Stimulated activated naive CD8-positive, alpha-beta T cell treated with anti-CD3 and anti-CD28 coated beads, Interleukin-15, Interleukin-2, amounts not matched to agents 100 ng/mL and 50 ng/mL, for 24 hours (primary cell): ENCODE results near the gene SLC25A17.
"Not testable (repeated sequence)": the region's sequence is repeated elsewhere in the genome, so short reads cannot be mapped to it uniquely, and the experiment has no call there.

Source experiments
- H3K27ac Mint-ChIP-seq: one replicate; pipeline ENCODE4 v1.8.0; 2021; ENCODE audit warnings: mild to moderate bottlenecking, mixed read lengths
- H3K27me3 Mint-ChIP-seq: one replicate; pipeline ENCODE4 v1.8.0; 2021; ENCODE audit warnings: mixed read lengths
- H3K36me3 Mint-ChIP-seq: one replicate; pipeline ENCODE4 v1.8.0; 2021; ENCODE audit warnings: low read depth, mixed read lengths
- H3K4me1 Mint-ChIP-seq: one replicate; pipeline ENCODE4 v1.8.0; 2021; ENCODE audit warnings: low read depth, mixed read lengths
- H3K4me3 Mint-ChIP-seq: one replicate; pipeline ENCODE4 v1.8.0; 2021; ENCODE audit warnings: mild to moderate bottlenecking, mixed read lengths
- H3K9me3 Mint-ChIP-seq: one replicate; pipeline ENCODE4 v1.8.0; 2021; ENCODE audit warnings: mixed read lengths

Gene SLC25A17

GRCh38 chr22:40834619-40835018 lies 15.5 kb upstream of the SLC25A17 start:
- no peaks in the 10 kb centered on the region for H3K9me3 Mint-ChIP-seq
- no peak overlapping the region for H3K27ac Mint-ChIP-seq
- no peaks in the 10 kb centered on the region for H3K27me3 Mint-ChIP-seq
- H3K36me3 Mint-ChIP-seq: peaks cover 71% of the 10 kb centered on the region
- no peaks in the 10 kb centered on the region for H3K4me1 Mint-ChIP-seq
- no peak overlapping the region for H3K4me3 Mint-ChIP-seq

DNA sequence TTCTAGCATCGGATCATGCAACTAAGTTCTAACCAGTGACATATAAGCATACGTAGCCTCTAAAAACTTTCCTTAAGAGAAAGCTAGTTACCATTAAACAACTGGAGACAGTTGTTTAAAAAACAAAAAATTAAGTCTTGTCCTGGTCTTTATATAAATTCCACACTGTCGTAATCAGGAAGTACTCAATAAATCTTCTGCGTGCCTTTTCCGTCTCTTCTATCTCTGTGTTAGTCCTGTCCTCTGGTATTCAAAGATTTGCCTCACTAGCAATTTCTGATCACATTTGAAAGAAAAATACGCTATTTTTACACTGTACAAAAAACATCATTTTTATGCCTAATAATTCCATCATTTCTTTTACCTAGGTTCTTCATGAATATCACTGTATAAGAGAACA lies 10.0 kb upstream of the SLC25A17 start:
- Mint-ChIP-seq H3K36me3 (peaks cover 58% of the 10 kb centered on the region), H3K4me3 (no peak overlapping the region), H3K4me1 (no peaks in the 10 kb centered on the region), H3K9me3 (no peaks in the 10 kb centered on the region), H3K27me3 (no peaks in the 10 kb centered on the region), H3K27ac (no peak overlapping the region)

GRCh38 chr22:40826984-40827741 lies 8.0 kb upstream of the SLC25A17 start:
- Mint-ChIP-seq H3K4me3 (no peak overlapping the region), H3K27ac (no peak overlapping the region), H3K9me3 (no peaks in the 10 kb centered on the region), H3K27me3 (no peaks in the 10 kb centered on the region), H3K36me3 (peaks cover 61% of the 10 kb centered on the region), H3K4me1 (no peaks in the 10 kb centered on the region)

DNA sequence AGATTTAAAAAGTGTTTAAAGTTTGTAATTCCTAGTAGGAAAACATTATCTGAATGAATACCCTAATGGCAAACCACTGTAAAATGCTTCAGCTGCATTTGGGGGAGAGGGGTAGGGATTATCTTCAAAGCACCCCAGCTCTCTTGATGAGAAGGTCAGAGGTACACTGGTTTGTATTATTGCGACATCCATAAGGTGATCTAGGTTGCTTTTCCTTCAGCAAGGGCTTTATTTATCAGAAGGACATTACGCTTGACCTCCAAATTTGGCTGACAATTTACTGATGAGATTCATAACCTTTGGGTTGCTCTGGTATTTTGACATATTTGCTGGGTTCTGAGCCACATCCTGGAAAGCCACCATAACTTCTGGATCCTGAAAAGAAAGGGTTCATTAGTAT lies 7.1 kb upstream of the SLC25A17 start:
- peaks cover 55% of the 10 kb centered on the region for H3K36me3 Mint-ChIP-seq
- not testable (repeated sequence) for H3K4me3 Mint-ChIP-seq, H3K27me3 Mint-ChIP-seq, H3K9me3 Mint-ChIP-seq, H3K4me1 Mint-ChIP-seq, H3K27ac Mint-ChIP-seq

- no peaks in the 10 kb centered on the region for H3K9me3 Mint-ChIP-seq
- H3K27ac Mint-ChIP-seq: no peak overlapping the region
- peaks cover 11% of the 10 kb centered on the region for H3K4me1 Mint-ChIP-seq
- no peak overlapping the region for H3K4me3 Mint-ChIP-seq
- no peaks in the 10 kb centered on the region for H3K27me3 Mint-ChIP-seq
- peaks cover 33% of the 10 kb centered on the region for H3K36me3 Mint-ChIP-seq
Observed at GRCh38 chr22:40823426-40823825, 4.3 kb upstream of the SLC25A17 start.

DNA sequence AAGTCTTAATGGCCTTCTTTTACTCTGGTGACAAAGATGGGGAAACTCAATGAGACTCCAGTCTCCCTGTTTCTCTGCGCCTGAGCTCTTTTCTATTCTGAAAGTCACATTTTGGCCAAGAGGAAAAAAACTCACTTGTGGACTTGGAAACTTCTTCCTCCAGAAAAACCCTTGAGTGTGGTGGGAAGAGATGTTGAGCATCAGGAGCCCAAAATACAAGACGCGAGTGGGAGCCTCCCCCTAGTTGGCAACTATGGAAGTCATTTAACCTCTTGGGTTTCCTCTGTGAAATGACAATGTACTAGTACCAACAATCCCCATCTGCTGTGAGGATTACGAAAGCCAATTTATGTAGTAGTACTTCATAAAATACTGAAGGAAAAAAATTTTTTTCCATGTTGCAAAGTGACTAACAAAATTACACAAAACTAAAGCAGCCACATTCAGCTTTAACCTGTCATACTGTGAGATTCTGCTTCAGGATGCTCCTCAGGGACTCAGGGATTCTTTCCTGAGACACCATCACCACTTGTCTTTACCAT lies 524 bp upstream of the SLC25A17 start:
- Mint-ChIP-seq H3K27ac (peak overlapping the region; percentile 16), H3K27me3 (no peaks in the 10 kb centered on the region), H3K4me1 (peaks cover 34% of the 10 kb centered on the region), H3K4me3 (peak overlapping the region; percentile 88), H3K36me3 (peaks cover 34% of the 10 kb centered on the region), H3K9me3 (no peaks in the 10 kb centered on the region)

DNA sequence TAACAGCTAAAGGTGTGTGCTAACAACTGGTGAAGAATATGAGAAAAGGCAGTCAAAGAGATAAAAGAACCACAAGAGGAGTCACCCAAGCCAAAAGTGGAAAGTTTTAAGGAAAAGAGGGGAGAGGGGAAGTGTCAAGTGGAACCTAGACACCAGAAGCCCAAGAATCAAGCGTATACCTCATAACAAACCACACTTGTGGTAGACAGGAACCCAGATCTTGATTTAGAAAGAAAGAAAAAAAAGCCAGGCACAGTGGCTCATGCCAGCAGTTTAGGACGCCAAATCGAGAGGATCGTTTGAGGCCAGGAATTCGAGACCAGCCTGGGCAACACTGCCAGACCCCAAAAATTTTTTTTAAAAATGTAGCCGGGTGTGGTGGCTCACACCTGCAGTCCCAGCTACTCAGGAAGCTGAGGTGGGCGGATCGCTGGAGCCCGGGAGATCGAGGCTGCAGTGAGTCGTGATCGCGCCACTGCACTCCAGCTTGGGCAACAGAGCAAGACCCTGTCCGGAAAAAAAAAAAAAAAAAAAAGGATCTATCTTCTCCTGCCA lies 877 bp downstream of the SLC25A17 start:
- peaks cover 34% of the 10 kb centered on the region for H3K4me1 Mint-ChIP-seq
- peaks cover 36% of the 10 kb centered on the region for H3K36me3 Mint-ChIP-seq
- H3K9me3 Mint-ChIP-seq: no peaks in the 10 kb centered on the region
- H3K4me3 Mint-ChIP-seq: peak overlapping the region; percentile 88
- no peaks in the 10 kb centered on the region for H3K27me3 Mint-ChIP-seq
- peak overlapping the region; percentile 94 for H3K27ac Mint-ChIP-seq

- Mint-ChIP-seq H3K27ac (peak overlapping the region; percentile 75), H3K36me3 (peaks cover 35% of the 10 kb centered on the region), H3K4me3 (peak overlapping the region; percentile 88), H3K9me3 (no peaks in the 10 kb centered on the region), H3K4me1 (peaks cover 34% of the 10 kb centered on the region), H3K27me3 (no peaks in the 10 kb centered on the region)
Observed at GRCh38 chr22:40817737-40818136, 1.4 kb downstream of the SLC25A17 start.

GRCh38 chr22:40813912-40814315 lies 5.2 kb downstream of the SLC25A17 start:
- H3K4me1 Mint-ChIP-seq: peaks cover 31% of the 10 kb centered on the region
- no peaks in the 10 kb centered on the region for H3K9me3 Mint-ChIP-seq
- H3K27me3 Mint-ChIP-seq: no peaks in the 10 kb centered on the region
- no peak overlapping the region for H3K27ac Mint-ChIP-seq
- no peak overlapping the region for H3K4me3 Mint-ChIP-seq
- peaks cover 36% of the 10 kb centered on the region for H3K36me3 Mint-ChIP-seq

- H3K27ac Mint-ChIP-seq: no peak overlapping the region
- H3K4me1 Mint-ChIP-seq: peaks cover 5% of the 10 kb centered on the region
- no peaks in the 10 kb centered on the region for H3K27me3 Mint-ChIP-seq
- H3K4me3 Mint-ChIP-seq: no peak overlapping the region
- no peaks in the 10 kb centered on the region for H3K9me3 Mint-ChIP-seq
- H3K36me3 Mint-ChIP-seq: peaks cover 11% of the 10 kb centered on the region
Observed at GRCh38 chr22:40808018-40808841, 10.9 kb downstream of the SLC25A17 start.

GRCh38 chr22:40806711-40807110 lies 12.4 kb downstream of the SLC25A17 start:
- H3K27ac Mint-ChIP-seq: no peak overlapping the region
- H3K27me3 Mint-ChIP-seq: no peaks in the 10 kb centered on the region
- no peaks in the 10 kb centered on the region for H3K9me3 Mint-ChIP-seq
- peaks cover 6% of the 10 kb centered on the region for H3K36me3 Mint-ChIP-seq
- no peak overlapping the region for H3K4me3 Mint-ChIP-seq
- H3K4me1 Mint-ChIP-seq: no peaks in the 10 kb centered on the region

DNA sequence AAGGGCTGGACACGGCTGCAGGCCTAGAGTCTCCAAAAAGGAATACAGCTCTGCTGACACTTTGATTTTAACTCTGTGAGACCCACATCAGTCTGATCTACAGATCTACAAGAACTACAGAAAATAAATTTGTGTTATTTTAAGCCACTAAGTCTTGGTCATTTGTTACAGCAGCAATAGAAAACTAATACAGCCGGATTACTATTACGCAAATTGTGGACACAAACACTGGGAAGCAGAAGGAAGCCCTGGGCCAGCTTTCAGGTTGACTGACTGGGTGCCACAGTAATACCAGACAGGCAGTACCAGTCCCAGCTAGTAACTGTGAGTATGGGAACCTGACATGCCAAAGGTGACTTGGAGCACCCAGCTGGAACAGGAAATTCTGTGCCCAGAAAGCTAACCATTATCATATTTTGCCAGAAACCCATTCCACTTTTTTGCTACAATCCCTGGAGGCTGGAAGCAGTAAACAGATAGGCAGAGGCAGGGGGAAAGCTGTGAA lies 13.4 kb downstream of the SLC25A17 start:
- Mint-ChIP-seq H3K4me3 (no peak overlapping the region), H3K4me1 (no peaks in the 10 kb centered on the region), H3K27ac (no peak overlapping the region), H3K36me3 (peaks cover 6% of the 10 kb centered on the region), H3K27me3 (no peaks in the 10 kb centered on the region), H3K9me3 (no peaks in the 10 kb centered on the region)

- Mint-ChIP-seq H3K27ac (no peak overlapping the region), H3K27me3 (no peaks in the 10 kb centered on the region), H3K4me1 (no peaks in the 10 kb centered on the region), H3K36me3 (peaks cover 6% of the 10 kb centered on the region), H3K4me3 (no peak overlapping the region), H3K9me3 (no peaks in the 10 kb centered on the region)
Observed at GRCh38 chr22:40805239-40805638, 13.9 kb downstream of the SLC25A17 start.

GRCh38 chr22:40803321-40803720 lies 15.8 kb downstream of the SLC25A17 start:
- H3K27me3 Mint-ChIP-seq: no peaks in the 10 kb centered on the region
- no peak overlapping the region for H3K27ac Mint-ChIP-seq
- H3K4me1 Mint-ChIP-seq: no peaks in the 10 kb centered on the region
- no peak overlapping the region for H3K4me3 Mint-ChIP-seq
- H3K36me3 Mint-ChIP-seq: peaks cover 7% of the 10 kb centered on the region
- no peaks in the 10 kb centered on the region for H3K9me3 Mint-ChIP-seq

- Mint-ChIP-seq H3K4me1 (no peaks in the 10 kb centered on the region), H3K27ac (no peak overlapping the region)
Observed at GRCh38 chr22:40799008-40799407, 20.1 kb downstream of the SLC25A17 start.

More at GRCh38 chr22:40799008-40799407, 20.1 kb downstream of the SLC25A17 start:
- Mint-ChIP-seq H3K36me3 (peaks cover 14% of the 10 kb centered on the region), H3K9me3 (no peaks in the 10 kb centered on the region), H3K4me3 (no peak overlapping the region), H3K27me3 (no peaks in the 10 kb centered on the region)
